ENCODE measurements around the gene SLC35F1. TPM values are rescaled to one million over a fixed set of nuclear protein-coding genes. Genes with fewer than 3 reads are reported as not detected.

SLC35F1 gene
- total RNA-seq, 1 experiment from 2014 or later = 4.3 TPM

GRCh38 chr6:118206221-118206620, 299.2 kb downstream of the SLC35F1 start:
- Histone ChIP-seq H3K4me1 (ENCODE audit: insufficient read depth, low read length) (no peaks in the 10 kb centered on the region), H2BK15ac (ENCODE audit: low read depth, low read length) (no peak overlapping the region), H3K23ac (ENCODE audit: insufficient read length, low read depth, low read length) (no peak overlapping the region), H3K27me3 (ENCODE audit: insufficient read depth, low read length) (no peaks in the 10 kb centered on the region), H4K5ac (ENCODE audit: insufficient read length, low read depth, low read length) (no peak overlapping the region), H3K23me2 (ENCODE audit: insufficient read length, low read depth, low read length, poor library complexity, severe bottlenecking) (no peaks in the 10 kb centered on the region), H2BK12ac (ENCODE audit: insufficient read length, low read depth, low read length) (no peak overlapping the region), H3K79me1 (ENCODE audit: insufficient read depth, low read depth, low read length, poor library complexity, severe bottlenecking) (no peaks in the 10 kb centered on the region), H4K8ac (replicated peaks; ENCODE audit: insufficient read length, low read depth, low read length) (no peak overlapping the region), H3K9me3 (ENCODE audit: control insufficient read depth, low read depth, low read length) (no peaks in the 10 kb centered on the region), H3T11ph (ENCODE audit: low read length) (no peak overlapping the region), H2AK5ac (ENCODE audit: insufficient read length, low read length) (no peak overlapping the region), H2BK5ac (ENCODE audit: insufficient read length, low read length) (no peak overlapping the region), H3K14ac (ENCODE audit: insufficient read depth, low read length) (no peak overlapping the region), H2BK120ac (ENCODE audit: low read depth, low read length, poor library complexity, severe bottlenecking) (no peak overlapping the region), H3K27ac (ENCODE audit: insufficient read length, low read depth, low read length) (no peak overlapping the region), H3K4ac (ENCODE audit: low read depth, low read length) (no peak overlapping the region), H2AFZ (ENCODE audit: low read length) (no peak overlapping the region), H3K4me2 (ENCODE audit: insufficient read depth, insufficient read length, low read length) (no peak overlapping the region), H3K18ac (ENCODE audit: insufficient read length, low read depth, low read length) (no peak overlapping the region), H4K20me1 (ENCODE audit: control insufficient read depth, insufficient read depth, insufficient read length) (no peaks in the 10 kb centered on the region), H3K9ac (ENCODE audit: extremely low read depth, insufficient read length, low read length) (no peak overlapping the region), H4K91ac (ENCODE audit: insufficient read length, low read depth, low read length) (no peak overlapping the region), H3K79me2 (ENCODE audit: insufficient read depth, low read length) (no peaks in the 10 kb centered on the region), H3K56ac (ENCODE audit: insufficient read length, low read depth, low read length) (no peak overlapping the region), H2BK20ac (ENCODE audit: low read depth, low read length, poor library complexity, severe bottlenecking) (no peak overlapping the region)
- H3K36me3 Mint-ChIP-seq (ENCODE audit: insufficient read depth in 1 of 3, low read depth in 3 of 3) = no peaks in the 10 kb centered on the region
- no peak overlapping the region for H3K27ac Mint-ChIP-seq
- no peak for DNase-seq
- no CpG with 5 or more reads among the region's 1 CpG for WGBS (ENCODE audit: extremely low coverage, insufficient read length, low lambda C conversion rate)
- peaks cover 9 to 20% of the 10 kb centered on the region in 2 experiments for H3K4me1 Mint-ChIP-seq
- H3K27me3 Mint-ChIP-seq (ENCODE audit: low read depth) = no peaks in the 10 kb centered on the region
- TF ChIP-seq CTCF (conservative IDR thresholded peaks at IDR 0.05) = no peak
- no peaks in the 10 kb centered on the region; a peak in 1 of 5 replicates for H3K9me3 Mint-ChIP-seq
- H3K4me3 Mint-ChIP-seq = no peak overlapping the region
